GM12801 (cell line): ENCODE data around the gene SRSF2.

Experiments used
- TF ChIP-seq, protein P1 (sequence below): IDR thresholded peaks from one replicate; pipeline ENCODE4 v1.5.1; 2011; ENCODE audit warnings: control low read depth; ENCODE audit not compliant: insufficient read length; ENCODE audit errors: extremely low read depth

Gene SRSF2

DNA sequence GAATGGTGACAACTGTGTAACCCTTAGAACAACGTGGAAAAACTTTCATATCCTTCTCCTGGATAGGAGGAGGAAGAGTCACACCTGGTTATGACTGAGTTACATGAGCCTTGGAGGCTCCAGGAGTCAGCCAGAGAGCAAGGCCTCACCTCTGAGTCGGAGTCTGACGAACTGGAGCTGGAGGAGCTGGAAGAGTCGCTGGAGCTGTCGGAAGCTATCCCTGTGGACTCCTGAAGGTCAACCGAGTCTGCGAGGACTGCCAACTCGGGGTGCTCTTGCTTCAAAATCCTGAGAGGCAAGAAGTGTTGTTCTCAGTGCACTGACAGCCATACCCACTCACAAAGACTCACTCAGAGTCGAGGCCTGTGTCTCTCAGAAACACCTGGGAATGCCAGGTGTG is 16.9 kb downstream of the SRSF2 start:
- TF ChIP-seq, protein P1, sequence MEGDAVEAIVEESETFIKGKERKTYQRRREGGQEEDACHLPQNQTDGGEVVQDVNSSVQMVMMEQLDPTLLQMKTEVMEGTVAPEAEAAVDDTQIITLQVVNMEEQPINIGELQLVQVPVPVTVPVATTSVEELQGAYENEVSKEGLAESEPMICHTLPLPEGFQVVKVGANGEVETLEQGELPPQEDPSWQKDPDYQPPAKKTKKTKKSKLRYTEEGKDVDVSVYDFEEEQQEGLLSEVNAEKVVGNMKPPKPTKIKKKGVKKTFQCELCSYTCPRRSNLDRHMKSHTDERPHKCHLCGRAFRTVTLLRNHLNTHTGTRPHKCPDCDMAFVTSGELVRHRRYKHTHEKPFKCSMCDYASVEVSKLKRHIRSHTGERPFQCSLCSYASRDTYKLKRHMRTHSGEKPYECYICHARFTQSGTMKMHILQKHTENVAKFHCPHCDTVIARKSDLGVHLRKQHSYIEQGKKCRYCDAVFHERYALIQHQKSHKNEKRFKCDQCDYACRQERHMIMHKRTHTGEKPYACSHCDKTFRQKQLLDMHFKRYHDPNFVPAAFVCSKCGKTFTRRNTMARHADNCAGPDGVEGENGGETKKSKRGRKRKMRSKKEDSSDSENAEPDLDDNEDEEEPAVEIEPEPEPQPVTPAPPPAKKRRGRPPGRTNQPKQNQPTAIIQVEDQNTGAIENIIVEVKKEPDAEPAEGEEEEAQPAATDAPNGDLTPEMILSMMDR: no peak

DNA sequence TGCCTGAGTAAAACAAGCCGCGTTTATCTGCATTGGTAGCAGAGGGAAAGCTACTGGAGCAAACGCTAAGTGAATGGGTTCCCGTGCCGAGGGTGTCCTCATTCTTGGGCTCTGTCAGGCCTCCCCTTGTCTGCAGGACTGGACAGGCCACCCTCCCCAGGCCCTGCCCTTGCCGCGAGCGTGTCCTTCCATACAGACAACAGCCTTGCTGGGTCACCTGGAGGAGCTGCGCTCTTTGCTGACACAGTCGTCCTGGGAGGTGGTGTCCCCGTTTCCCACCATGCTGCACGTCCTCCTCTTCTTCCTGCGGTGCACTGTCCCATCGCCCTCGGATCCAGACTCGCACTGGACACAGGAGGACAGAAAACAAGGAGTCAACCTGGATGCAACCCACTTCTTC is 18.6 kb downstream of the SRSF2 start:
- TF ChIP-seq, protein P1: no peak

DNA sequence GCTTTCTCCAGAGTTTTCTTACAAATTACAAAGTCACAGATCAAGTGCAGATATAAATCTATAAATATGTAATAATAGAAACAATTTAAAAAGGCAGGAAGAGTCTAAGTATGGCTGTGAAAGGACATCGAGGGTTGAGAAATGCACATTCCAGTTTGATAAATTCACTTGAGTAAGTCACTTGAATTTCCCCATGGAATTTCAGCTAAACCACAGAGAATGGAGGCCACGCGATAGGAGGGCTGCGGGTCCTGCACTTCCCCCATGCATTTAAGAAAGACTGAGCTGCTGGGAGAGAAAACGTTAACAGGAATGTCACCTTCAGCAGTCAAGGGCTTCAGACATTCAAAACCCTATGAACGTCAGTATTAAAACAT is 20.3 kb downstream of the SRSF2 start:
- TF ChIP-seq, protein P1: no peak

DNA sequence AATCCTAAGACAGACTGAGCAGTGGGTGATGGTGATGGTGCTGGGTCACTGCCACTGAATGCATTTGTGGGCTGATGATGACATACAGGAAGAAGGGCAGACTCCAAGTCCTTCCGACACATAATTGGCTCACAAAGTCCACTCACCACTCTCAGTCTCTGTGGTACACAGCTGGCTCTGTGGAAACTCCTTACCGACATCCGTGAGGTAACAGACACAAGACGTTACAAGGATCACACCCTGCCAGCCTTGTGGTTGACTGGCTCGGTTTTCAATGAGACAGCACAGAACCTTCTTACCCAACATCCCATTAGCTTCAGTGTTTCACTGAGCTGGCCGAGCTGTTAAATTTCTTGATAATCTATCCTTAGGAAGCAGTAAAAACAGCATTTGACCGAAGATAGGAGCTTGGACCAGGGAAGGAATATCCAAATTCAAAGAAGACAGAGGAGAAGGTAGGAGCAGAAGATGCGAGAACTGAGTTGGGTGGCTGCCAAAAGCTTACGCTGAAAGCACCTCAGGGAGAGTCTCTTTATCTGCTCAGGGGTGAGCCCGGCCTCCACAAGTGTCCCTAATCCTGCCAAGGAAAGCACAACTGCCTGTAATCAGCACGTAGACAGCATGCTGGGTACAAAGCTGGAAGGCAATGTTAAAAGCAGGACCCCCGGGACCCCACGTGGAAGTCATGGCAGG is 20.8 kb downstream of the SRSF2 start:
- TF ChIP-seq, protein P1: no peak

DNA sequence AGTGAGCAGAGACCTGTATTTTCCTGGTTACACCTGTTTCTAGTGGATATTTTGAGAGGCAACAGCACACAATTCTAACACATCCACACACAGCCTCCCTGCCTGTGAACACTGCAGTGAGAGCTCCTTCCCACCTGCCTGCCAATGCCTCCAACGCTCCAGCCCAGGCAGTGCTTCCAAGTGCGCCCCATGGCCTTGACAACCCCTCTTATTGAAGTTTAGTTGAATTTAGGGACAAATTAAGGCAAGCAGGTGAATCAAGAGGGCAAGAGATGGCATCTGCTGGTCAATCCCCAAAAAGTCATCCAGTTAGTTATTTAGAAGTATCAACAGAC is 21.7 kb downstream of the SRSF2 start:
- TF ChIP-seq, protein P1: no peak

DNA sequence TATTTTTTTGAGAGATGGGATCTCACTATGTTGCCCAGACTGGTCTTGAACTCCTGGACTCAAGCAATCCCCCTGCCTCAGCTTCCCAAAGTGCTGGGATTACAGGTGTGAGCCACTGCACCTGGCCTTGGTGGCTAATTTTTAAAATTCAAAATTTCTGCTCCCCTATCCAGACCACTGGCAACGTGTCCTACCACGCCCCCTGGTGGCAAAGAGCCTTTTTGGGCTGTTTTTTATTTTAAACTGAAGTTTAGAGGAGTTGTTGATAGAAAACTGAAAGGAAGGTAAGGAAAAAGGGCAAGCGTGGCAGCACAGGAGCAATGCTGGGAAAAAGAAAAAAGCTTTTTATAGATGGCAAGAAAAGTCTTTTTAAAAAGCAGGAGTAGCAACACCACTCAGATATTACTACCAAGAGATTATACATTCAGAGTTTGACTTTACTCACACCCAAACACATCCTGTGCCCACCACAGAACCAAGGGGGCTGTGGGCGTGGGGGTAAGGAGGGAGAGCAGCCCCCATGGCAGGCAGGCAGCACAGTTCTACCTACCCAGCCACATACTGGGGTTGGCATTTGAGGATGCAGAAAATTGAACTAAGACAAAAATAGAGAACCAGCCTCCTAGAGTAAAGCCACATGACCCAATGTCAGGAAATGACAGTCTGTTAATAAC is 22.2 kb downstream of the SRSF2 start:
- TF ChIP-seq, protein P1: no peak

DNA sequence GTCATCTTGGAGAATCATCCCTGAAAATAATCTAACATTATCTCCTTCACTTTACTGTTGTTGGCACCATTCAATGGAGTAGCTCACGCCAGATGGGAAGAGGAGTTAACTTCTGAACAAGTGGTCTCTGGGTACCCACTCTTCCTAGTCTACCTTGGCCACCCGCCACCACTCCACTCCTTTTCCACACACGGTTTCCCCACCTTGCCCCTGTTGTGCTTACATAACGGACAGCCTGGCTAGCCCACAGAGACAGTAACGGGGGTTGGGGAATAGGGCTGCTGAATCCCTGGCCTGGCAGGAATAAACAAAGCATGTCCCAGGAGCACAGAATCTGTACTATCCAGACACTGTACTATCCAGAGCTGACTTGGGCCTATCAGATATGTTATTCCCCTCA is 22.8 kb downstream of the SRSF2 start:
- TF ChIP-seq, protein P1: no peak

DNA sequence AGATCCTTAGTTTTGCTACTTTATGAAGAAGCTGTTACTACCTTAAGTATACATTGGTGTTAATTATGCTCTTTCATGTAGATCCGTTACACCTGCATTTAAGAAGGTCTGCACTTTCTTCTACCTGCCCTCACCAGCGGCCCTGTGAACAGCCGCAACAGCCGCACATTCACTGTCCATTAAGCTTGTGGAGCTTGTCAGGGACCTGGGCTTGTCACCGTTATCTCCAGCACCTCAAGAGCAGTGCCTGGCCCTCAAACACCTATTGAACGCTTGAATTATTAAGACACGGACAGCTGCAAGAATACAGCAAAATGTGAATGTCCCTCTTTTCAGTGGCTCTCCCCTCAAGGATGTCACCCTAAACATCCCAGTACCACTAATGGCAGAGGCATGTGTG is 23.4 kb downstream of the SRSF2 start:
- TF ChIP-seq, protein P1: no peak
